GM19372 (cell line): ENCODE results near the gene MANF.
"Not testable (repeated sequence)": the region's sequence is repeated elsewhere in the genome, so short reads cannot be mapped to it uniquely, and the experiment has no call there.

Source experiments
- ATAC-seq: cut with Tn5 transposase; IDR thresholded peaks from one replicate; pipeline ENCODE4 v1.9.1; 2021; ENCODE audit warnings: mild to moderate bottlenecking, low read depth, moderate library complexity; ENCODE audit not compliant: unreplicated experiment

MANF gene

GRCh38 chr3:51371943-51372557 lies 13.0 kb upstream of the MANF start:
- ATAC-seq = no peak

GRCh38 chr3:51373658-51374421 lies 11.3 kb upstream of the MANF start:
- no peak for ATAC-seq

GRCh38 chr3:51374456-51374855 lies 10.6 kb upstream of the MANF start:
- no peak for ATAC-seq

- no peak for ATAC-seq
Measured at GRCh38 chr3:51375136-51375535, 10.0 kb upstream of the MANF start.

- ATAC-seq = no peak
Measured at GRCh38 chr3:51375571-51375970, 9.5 kb upstream of the MANF start.

GRCh38 chr3:51378065-51378464 lies 7.0 kb upstream of the MANF start:
- no peak for ATAC-seq

- no peak for ATAC-seq
Measured at GRCh38 chr3:51378726-51379125, 6.4 kb upstream of the MANF start.

- ATAC-seq = no peak
Measured at GRCh38 chr3:51379301-51379700, 5.8 kb upstream of the MANF start.

GRCh38 chr3:51379746-51380455 lies 5.2 kb upstream of the MANF start:
- no peak for ATAC-seq

GRCh38 chr3:51380601-51381332 lies 4.3 kb upstream of the MANF start:
- no peak for ATAC-seq

GRCh38 chr3:51381333-51381705 lies 3.8 kb upstream of the MANF start:
- ATAC-seq = no peak

GRCh38 chr3:51382076-51382745 lies 2.9 kb upstream of the MANF start:
- no peak for ATAC-seq

GRCh38 chr3:51382947-51383578 lies 2.0 kb upstream of the MANF start:
- no peak for ATAC-seq

- peak; percentile 14 for ATAC-seq
Measured at GRCh38 chr3:51384055-51384725, 901 bp upstream of the MANF start.

GRCh38 chr3:51385621-51386091 lies 565 bp downstream of the MANF start:
- no peak for ATAC-seq

GRCh38 chr3:51386159-51386851 lies 1.2 kb downstream of the MANF start:
- no peak for ATAC-seq

GRCh38 chr3:51386852-51387229 lies 1.8 kb downstream of the MANF start:
- ATAC-seq = no peak

GRCh38 chr3:51387281-51387680 lies 2.2 kb downstream of the MANF start:
- not testable (repeated sequence) for ATAC-seq
